Astrocyte (in vitro differentiated cells and primary cell): Measurements from ENCODE around the gene P3H1.

Experiments
- EZH2 ChIP-seq: IDR thresholded peaks from 2 replicates; pipeline ENCODE4 v1.6.1; 2012; ENCODE audit warnings: mild to moderate bottlenecking, low read length, inconsistent platforms; ENCODE audit not compliant: insufficient read depth
- TF ChIP-seq, protein P1 (sequence below): IDR thresholded peaks from 2 replicates; pipeline ENCODE4 v1.5.1; 2011; ENCODE audit warnings: low read depth, mild to moderate bottlenecking, inconsistent platforms, low read length, moderate library complexity; ENCODE audit not compliant: insufficient read depth

- TF ChIP-seq, protein P1, sequence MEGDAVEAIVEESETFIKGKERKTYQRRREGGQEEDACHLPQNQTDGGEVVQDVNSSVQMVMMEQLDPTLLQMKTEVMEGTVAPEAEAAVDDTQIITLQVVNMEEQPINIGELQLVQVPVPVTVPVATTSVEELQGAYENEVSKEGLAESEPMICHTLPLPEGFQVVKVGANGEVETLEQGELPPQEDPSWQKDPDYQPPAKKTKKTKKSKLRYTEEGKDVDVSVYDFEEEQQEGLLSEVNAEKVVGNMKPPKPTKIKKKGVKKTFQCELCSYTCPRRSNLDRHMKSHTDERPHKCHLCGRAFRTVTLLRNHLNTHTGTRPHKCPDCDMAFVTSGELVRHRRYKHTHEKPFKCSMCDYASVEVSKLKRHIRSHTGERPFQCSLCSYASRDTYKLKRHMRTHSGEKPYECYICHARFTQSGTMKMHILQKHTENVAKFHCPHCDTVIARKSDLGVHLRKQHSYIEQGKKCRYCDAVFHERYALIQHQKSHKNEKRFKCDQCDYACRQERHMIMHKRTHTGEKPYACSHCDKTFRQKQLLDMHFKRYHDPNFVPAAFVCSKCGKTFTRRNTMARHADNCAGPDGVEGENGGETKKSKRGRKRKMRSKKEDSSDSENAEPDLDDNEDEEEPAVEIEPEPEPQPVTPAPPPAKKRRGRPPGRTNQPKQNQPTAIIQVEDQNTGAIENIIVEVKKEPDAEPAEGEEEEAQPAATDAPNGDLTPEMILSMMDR, result no peak
- no peak for TF ChIP-seq EZH2
Measured at GRCh38 chr1:42746436-42747105, 20.3 kb downstream of the P3H1 start.
